Neural cell (in vitro differentiated cells): ENCODE results near the gene SUPT3H.

ENCODE experiments used
- CTCF ChIP-seq: fragments of 450-650 bp; IDR thresholded peaks from 2 replicates; pipeline ENCODE4 v1.5.1; 2014; ENCODE audit warnings: antibody characterized with exemption, mild to moderate bottlenecking, moderate library complexity; ENCODE audit not compliant: poor library complexity, severe bottlenecking
- EP300 ChIP-seq: fragments of 450-650 bp; conservative IDR thresholded peaks from 2 replicates; pipeline ENCODE4 v1.6.1; 2014; ENCODE audit warnings: antibody characterized with exemption, mild to moderate bottlenecking, moderate library complexity; ENCODE audit not compliant: poor library complexity, severe bottlenecking
- EZH2 ChIP-seq: fragments of 200-600, 300-800 bp; shearing (Covaris generic), sonication (generic); IDR thresholded peaks from 2 replicates; pipeline ENCODE4 v1.6.1; 2014; ENCODE audit warnings: antibody characterized with exemption, low read length, borderline replicate concordance, mild to moderate bottlenecking; ENCODE audit not compliant: insufficient read depth, poor library complexity, severe bottlenecking
- MXI1 ChIP-seq: fragments of 450-650 bp; conservative IDR thresholded peaks from 2 replicates; pipeline ENCODE4 v1.6.1; 2014; ENCODE audit warnings: antibody characterized with exemption, mild to moderate bottlenecking; ENCODE audit not compliant: poor library complexity, severe bottlenecking
- POLR2AphosphoS5 ChIP-seq: IDR thresholded peaks from 2 replicates; pipeline ENCODE4 v1.6.1; 2012
- RAD21 ChIP-seq: fragments of 450-650 bp; conservative IDR thresholded peaks from 2 replicates; pipeline ENCODE4 v1.6.1; 2014; ENCODE audit warnings: antibody characterized with exemption, mild to moderate bottlenecking, moderate library complexity
- SMC3 ChIP-seq: fragments of 450-650 bp; conservative IDR thresholded peaks from 2 replicates; pipeline ENCODE4 v1.6.1; 2014; ENCODE audit warnings: antibody characterized with exemption, mild to moderate bottlenecking, moderate library complexity; ENCODE audit not compliant: poor library complexity
- TAF1 ChIP-seq: IDR thresholded peaks from 2 replicates; pipeline ENCODE4 v1.6.1; 2012; ENCODE audit warnings: low read depth
- TF ChIP-seq, protein P1 (sequence below): IDR thresholded peaks from 2 replicates; pipeline ENCODE4 v1.6.1; 2012; ENCODE audit warnings: borderline replicate concordance

- TF ChIP-seq CTCF: no peak
- no peak for TF ChIP-seq TAF1
- no peak for TF ChIP-seq EZH2
- no peak for TF ChIP-seq MXI1
- no peak for TF ChIP-seq EP300
- no peak for TF ChIP-seq POLR2AphosphoS5
- no peak for TF ChIP-seq SMC3
- TF ChIP-seq, protein P1, sequence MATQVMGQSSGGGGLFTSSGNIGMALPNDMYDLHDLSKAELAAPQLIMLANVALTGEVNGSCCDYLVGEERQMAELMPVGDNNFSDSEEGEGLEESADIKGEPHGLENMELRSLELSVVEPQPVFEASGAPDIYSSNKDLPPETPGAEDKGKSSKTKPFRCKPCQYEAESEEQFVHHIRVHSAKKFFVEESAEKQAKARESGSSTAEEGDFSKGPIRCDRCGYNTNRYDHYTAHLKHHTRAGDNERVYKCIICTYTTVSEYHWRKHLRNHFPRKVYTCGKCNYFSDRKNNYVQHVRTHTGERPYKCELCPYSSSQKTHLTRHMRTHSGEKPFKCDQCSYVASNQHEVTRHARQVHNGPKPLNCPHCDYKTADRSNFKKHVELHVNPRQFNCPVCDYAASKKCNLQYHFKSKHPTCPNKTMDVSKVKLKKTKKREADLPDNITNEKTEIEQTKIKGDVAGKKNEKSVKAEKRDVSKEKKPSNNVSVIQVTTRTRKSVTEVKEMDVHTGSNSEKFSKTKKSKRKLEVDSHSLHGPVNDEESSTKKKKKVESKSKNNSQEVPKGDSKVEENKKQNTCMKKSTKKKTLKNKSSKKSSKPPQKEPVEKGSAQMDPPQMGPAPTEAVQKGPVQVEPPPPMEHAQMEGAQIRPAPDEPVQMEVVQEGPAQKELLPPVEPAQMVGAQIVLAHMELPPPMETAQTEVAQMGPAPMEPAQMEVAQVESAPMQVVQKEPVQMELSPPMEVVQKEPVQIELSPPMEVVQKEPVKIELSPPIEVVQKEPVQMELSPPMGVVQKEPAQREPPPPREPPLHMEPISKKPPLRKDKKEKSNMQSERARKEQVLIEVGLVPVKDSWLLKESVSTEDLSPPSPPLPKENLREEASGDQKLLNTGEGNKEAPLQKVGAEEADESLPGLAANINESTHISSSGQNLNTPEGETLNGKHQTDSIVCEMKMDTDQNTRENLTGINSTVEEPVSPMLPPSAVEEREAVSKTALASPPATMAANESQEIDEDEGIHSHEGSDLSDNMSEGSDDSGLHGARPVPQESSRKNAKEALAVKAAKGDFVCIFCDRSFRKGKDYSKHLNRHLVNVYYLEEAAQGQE: no peak
- no peak for TF ChIP-seq RAD21
Measured at GRCh38 chr6:44942201-44942600, 435.5 kb downstream of the SUPT3H start.
